HEK293 (cell line): Measurements from ENCODE around the gene MCOLN1.

ENCODE experiments used
- CTCF ChIA-PET: fragments of 350-600 bp; formaldehyde crosslinking; extraction: SDS; loops from one replicate; lab custom pipeline; 2021; ENCODE audit warnings: antibody characterized with exemption; lab: Yijun Ruan, JAX
- POLR2A ChIA-PET: fragments of 300-600 bp; formaldehyde crosslinking; extraction: SDS; loops from one replicate; lab custom pipeline; 2020; ENCODE audit warnings: antibody characterized with exemption, inconsistent platforms; lab: Yijun Ruan, JAX
- H3K27ac ChIP-seq: fragments of 200-500 bp; sonication (Bioruptor generic); 2 replicates; pipeline ENCODE4 v1.5.1; 2014; ENCODE audit warnings: low read depth, low read length, control low read depth, inconsistent platforms; ENCODE audit errors: extremely low read depth
- H3K36me3 ChIP-seq, 2 experiments: fragments of 200-500 bp in 1 of 2; sonication (Bioruptor generic) in 1 of 2; 1 replicate in 1 of 2; 2 replicates in 1 of 2; pipeline ENCODE4 v1.5.1; 2014 to 2017; ENCODE audit warnings: inconsistent platforms in 2 of 2, low read length in 2 of 2; ENCODE audit not compliant: control insufficient read depth in 2 of 2, insufficient read depth in 1 of 2
- H3K4me1 ChIP-seq: fragments of 200-500 bp; sonication (Bioruptor generic); 2 replicates; pipeline ENCODE4 v1.5.1; 2014; ENCODE audit warnings: mild to moderate bottlenecking, low read length, inconsistent platforms; ENCODE audit not compliant: control insufficient read depth, insufficient read depth
- H3K4me3 ChIP-seq: 2 replicates; pipeline ENCODE4 v1.5.1; 2011; ENCODE audit warnings: low read depth, mild to moderate bottlenecking, control low read depth, low read length, moderate library complexity
- H3K9me3 ChIP-seq: fragments of 200-500 bp; sonication (Bioruptor generic); 2 replicates; pipeline ENCODE4 v1.5.1; 2014; ENCODE audit warnings: low read depth, low read length, inconsistent platforms; ENCODE audit not compliant: control insufficient read depth, insufficient read depth
- ATF2 ChIP-seq: fragments of 450-650 bp; formaldehyde crosslinking; IDR thresholded peaks from 2 replicates; pipeline ENCODE4 v1.5.1; 2016; ENCODE audit warnings: missing biosample characterization, missing genetic modification characterization, low read depth
- KLF1 ChIP-seq: fragments of 450-650 bp; formaldehyde crosslinking; IDR thresholded peaks from 2 replicates; pipeline ENCODE4 v1.5.1; 2016; ENCODE audit warnings: missing biosample characterization, missing genetic modification characterization
- KLF9 ChIP-seq: fragments of 450-650 bp; formaldehyde crosslinking; IDR thresholded peaks from 2 replicates; pipeline ENCODE4 v1.5.1; 2016; ENCODE audit warnings: missing biosample characterization, missing genetic modification characterization, low read depth
- SCRT1 ChIP-seq: fragments of 450-650 bp; formaldehyde crosslinking; IDR thresholded peaks from 2 replicates; pipeline ENCODE4 v1.5.1; 2016; ENCODE audit warnings: missing biosample characterization, missing genetic modification characterization, borderline replicate concordance
- ZBTB1 ChIP-seq: fragments of 450-650 bp; formaldehyde crosslinking; IDR thresholded peaks from 2 replicates; pipeline ENCODE4 v1.5.1; 2016; ENCODE audit warnings: missing biosample characterization, missing genetic modification characterization
- ZBTB17 ChIP-seq: fragments of 450-650 bp; formaldehyde crosslinking; IDR thresholded peaks from 2 replicates; pipeline ENCODE4 v1.5.1; 2016; ENCODE audit warnings: missing biosample characterization, missing genetic modification characterization
- ZBTB49 ChIP-seq: fragments of 450-650 bp; formaldehyde crosslinking; IDR thresholded peaks from 2 replicates; pipeline ENCODE4 v1.5.1; 2016; ENCODE audit warnings: missing biosample characterization, missing genetic modification characterization, low read depth
- ZFHX2 ChIP-seq: fragments of 450-650 bp; formaldehyde crosslinking; conservative IDR thresholded peaks from 2 replicates; pipeline ENCODE4 v1.5.1; 2016; ENCODE audit warnings: missing biosample characterization, missing genetic modification characterization
- ZNF10 ChIP-seq: fragments of 450-650 bp; formaldehyde crosslinking; IDR thresholded peaks from 2 replicates; pipeline ENCODE4 v1.5.1; 2017; ENCODE audit warnings: missing biosample characterization, missing genetic modification characterization
- ZNF121 ChIP-seq: fragments of 450-650 bp; formaldehyde crosslinking; IDR thresholded peaks from 2 replicates; pipeline ENCODE4 v1.5.1; 2016; ENCODE audit warnings: missing biosample characterization, missing genetic modification characterization
- ZNF133 ChIP-seq: fragments of 450-650 bp; formaldehyde crosslinking; IDR thresholded peaks from 2 replicates; pipeline ENCODE4 v1.5.1; 2016; ENCODE audit warnings: missing biosample characterization, missing genetic modification characterization
- ZNF140 ChIP-seq: fragments of 450-650 bp; formaldehyde crosslinking; IDR thresholded peaks from 2 replicates; pipeline ENCODE4 v1.5.1; 2016; ENCODE audit warnings: missing biosample characterization, missing genetic modification characterization
- ZNF175 ChIP-seq: fragments of 450-650 bp; formaldehyde crosslinking; IDR thresholded peaks from 2 replicates; pipeline ENCODE4 v1.5.1; 2016; ENCODE audit warnings: missing biosample characterization, missing genetic modification characterization
- ZNF23 ChIP-seq: fragments of 450-650 bp; formaldehyde crosslinking; IDR thresholded peaks from 2 replicates; pipeline ENCODE4 v1.5.1; 2016; ENCODE audit warnings: missing biosample characterization, missing genetic modification characterization, borderline replicate concordance
- ZNF266 ChIP-seq: fragments of 450-650 bp; formaldehyde crosslinking; IDR thresholded peaks from 2 replicates; pipeline ENCODE4 v1.5.1; 2016; ENCODE audit warnings: missing biosample characterization, missing genetic modification characterization, low read depth
- ZNF501 ChIP-seq: fragments of 450-650 bp; formaldehyde crosslinking; IDR thresholded peaks from 2 replicates; pipeline ENCODE4 v1.5.1; 2016; ENCODE audit warnings: missing biosample characterization, missing genetic modification characterization
- ZNF510 ChIP-seq: fragments of 450-650 bp; formaldehyde crosslinking; IDR thresholded peaks from 2 replicates; pipeline ENCODE4 v1.5.1; 2018; ENCODE audit warnings: mild to moderate bottlenecking, missing genetic modification characterization, missing biosample characterization; ENCODE audit not compliant: insufficient replicate concordance
- ZNF664 ChIP-seq: fragments of 450-650 bp; formaldehyde crosslinking; IDR thresholded peaks from 2 replicates; pipeline ENCODE4 v1.5.1; 2016; ENCODE audit warnings: missing biosample characterization, missing genetic modification characterization
- ZNF76 ChIP-seq: fragments of 450-650 bp; formaldehyde crosslinking; IDR thresholded peaks from 2 replicates; pipeline ENCODE4; 2016; ENCODE audit warnings: low read depth, missing biosample characterization, missing genetic modification characterization, borderline replicate concordance
- ZNF791 ChIP-seq: fragments of 450-650 bp; formaldehyde crosslinking; IDR thresholded peaks from 2 replicates; pipeline ENCODE4 v1.5.1; 2016; ENCODE audit warnings: missing biosample characterization, missing genetic modification characterization

Gene MCOLN1

GRCh38 chr19:7482584-7483439 is 39.6 kb upstream of the MCOLN1 start:
- POLR2A ChIA-PET = no interaction called here
- Histone ChIP-seq H3K4me3 (no peak overlapping the region), H3K4me1 (no peaks in the 10 kb centered on the region), H3K27ac (no peak overlapping the region), H3K36me3 (no peaks in the 10 kb centered on the region), H3K9me3 (no peaks in the 10 kb centered on the region)
- CTCF ChIA-PET = no interaction called here
- TF ChIP-seq ZNF791 (tag by site-specific recombination) = no peak
- no peak for TF ChIP-seq ZNF510 (tag by site-specific recombination)
- peak; percentile 41; the same call in 1 of the 2 replicates for TF ChIP-seq KLF9 (tag by site-specific recombination)
- TF ChIP-seq ZNF140 (tag by site-specific recombination) = no peak
- TF ChIP-seq KLF1 (tag by site-specific recombination) = peak; percentile 70

- no peak overlapping the region for H3K27ac ChIP-seq
- H3K4me3 ChIP-seq = no peak overlapping the region
- no peaks in the 10 kb centered on the region for H3K36me3 ChIP-seq
- POLR2A ChIA-PET = no interaction called here
- no peaks in the 10 kb centered on the region for H3K9me3 ChIP-seq
- CTCF ChIA-PET = no interaction called here
- TF ChIP-seq ZNF266 (tag by site-specific recombination) = no peak
- no peak for TF ChIP-seq ZNF23
- no peak for TF ChIP-seq ZNF121 (tag by site-specific recombination)
- TF ChIP-seq ZNF140 (tag by site-specific recombination) = no peak
- TF ChIP-seq ZNF501 = no peak
- TF ChIP-seq SCRT1 = no peak
- no peak for TF ChIP-seq ZFHX2 (tag by site-specific recombination)
- no peak for TF ChIP-seq ZNF133 (tag by site-specific recombination)
- TF ChIP-seq ZNF10 (tag by site-specific recombination) = no peak
- TF ChIP-seq ZNF664 (tag by site-specific recombination) = no peak
- no peak for TF ChIP-seq ZNF175 (tag by site-specific recombination)
- TF ChIP-seq ZNF76 = no peak
- no peak for TF ChIP-seq ZBTB17 (tag by site-specific recombination)
- TF ChIP-seq, all 188 proteins: peak for 0
- H3K4me1 ChIP-seq = no peaks in the 10 kb centered on the region
Measured at GRCh38 chr19:7483720-7484201, 38.7 kb upstream of the MCOLN1 start.

GRCh38 chr19:7486923-7487322 is 35.5 kb upstream of the MCOLN1 start:
- Histone ChIP-seq H3K4me1 (peaks cover 4% of the 10 kb centered on the region), H3K9me3 (no peaks in the 10 kb centered on the region), H3K27ac (no peak overlapping the region), H3K4me3 (no peak overlapping the region), H3K36me3 (no peaks in the 10 kb centered on the region)
- TF ChIP-seq ATF2 (peak; percentile 66; the same call in 1 of the 2 replicates), ZBTB49 (tag by site-specific recombination) (no peak), ZBTB1 (tag by site-specific recombination) (no peak)
- ChIA-PET POLR2A (no interaction called here), CTCF (interaction anchor here (0.5 to 0.7 kb wide), 2 partner anchors 493 to 781 kb away, joined by 3 read pairs; no protein-coding TSS in a partner anchor)
